PC-3 (cell line): ENCODE data around the gene OR6C65.

Source experiments
- CTCF ChIP-seq: fragments of 300-600 bp; sonication (generic); conservative IDR thresholded peaks from 2 replicates; pipeline ENCODE4 v1.5.1; 2017; ENCODE audit warnings: antibody characterized with exemption, low read depth, mild to moderate bottlenecking, low read length
- EZH2 ChIP-seq: fragments of 300-600 bp; sonication (generic); IDR thresholded peaks from one replicate; pipeline ENCODE4 v1.6.1; 2017; ENCODE audit warnings: antibody characterized with exemption, mild to moderate bottlenecking, low read length; ENCODE audit not compliant: unreplicated experiment
- EZH2phosphoT487 ChIP-seq: fragments of 300-600 bp; sonication (generic); IDR thresholded peaks from 2 replicates; pipeline ENCODE4 v1.6.1; 2018; ENCODE audit warnings: mild to moderate bottlenecking, antibody characterized with exemption, low read length, borderline replicate concordance

- TF ChIP-seq CTCF (no peak), EZH2 (no peak), EZH2phosphoT487 (no peak)
Observed at GRCh38 chr12:55400229-55400628, at the start of gene OR6C65.
